ENCODE results near the gene TMEM54.

TMEM54 gene

GRCh38 chr1:32885676-32886003 is 15.5 kb downstream of the TMEM54 start:
- ChIA-PET CTCF (interaction anchor here (0.5 to 2.3 kb wide), 5 partner anchors 9 to 360 kb away, joined by 3 to 7 read pairs (median 4); no protein-coding TSS in a partner anchor), POLR2A (ENCODE audit: low non-redundant PET) (no interaction called here)
- DNase-seq (ENCODE audit: low spot score): no peak
- TF ChIP-seq CTCF (conservative IDR thresholded peaks at IDR 0.05; ENCODE audit: low read depth): no peak
- H3K27ac ChIP-seq: no peak overlapping the region

GRCh38 chr1:32884726-32885125 is 16.5 kb downstream of the TMEM54 start:
- DNase-seq (ENCODE audit: low spot score): no peak

GRCh38 chr1:32884032-32884372 is 17.2 kb downstream of the TMEM54 start:
- CTCF ChIA-PET: interaction anchor here (0.6 to 1.1 kb wide), 2 partner anchors 9 to 130 kb away, joined by 3 to 4 read pairs; no protein-coding TSS in a partner anchor
- TF ChIP-seq CTCF (conservative IDR thresholded peaks at IDR 0.05; ENCODE audit: low read depth): no peak
- POLR2A ChIA-PET (ENCODE audit: low non-redundant PET): no interaction called here
- no peak overlapping the region for H3K27ac ChIP-seq
- DNase-seq (ENCODE audit: low spot score): no peak

More at GRCh38 chr1:32884726-32885125, 16.5 kb downstream of the TMEM54 start:
- H3K27ac ChIP-seq: no peak overlapping the region
- TF ChIP-seq CTCF (conservative IDR thresholded peaks at IDR 0.05; ENCODE audit: low read depth): no peak
- POLR2A ChIA-PET (ENCODE audit: low non-redundant PET): no interaction called here
- CTCF ChIA-PET: interaction anchor here (1.6 kb wide), 1 partner anchor 8 kb away, joined by 4 read pairs; no protein-coding TSS in a partner anchor

GRCh38 chr1:32883338-32884031 is 17.7 kb downstream of the TMEM54 start:
- no peak for TF ChIP-seq CTCF (conservative IDR thresholded peaks at IDR 0.05; ENCODE audit: low read depth)
- DNase-seq (ENCODE audit: low spot score): no peak
- ChIA-PET CTCF (interaction anchor here (0.6 to 1.1 kb wide), 2 partner anchors 9 to 131 kb away, joined by 3 to 4 read pairs; no protein-coding TSS in a partner anchor), POLR2A (ENCODE audit: low non-redundant PET) (no interaction called here)
- H3K27ac ChIP-seq: no peak overlapping the region

- ChIA-PET POLR2A (ENCODE audit: low non-redundant PET) (no interaction called here), CTCF (interaction anchor here (1.1 kb wide), 1 partner anchor 10 kb away, joined by 3 read pairs; no protein-coding TSS in a partner anchor)
- no peak for TF ChIP-seq CTCF (conservative IDR thresholded peaks at IDR 0.05; ENCODE audit: low read depth)
- no peak for DNase-seq (ENCODE audit: low spot score)
- H3K27ac ChIP-seq: no peak overlapping the region
Measured at GRCh38 chr1:32881871-32882850, 19.0 kb downstream of the TMEM54 start.

GRCh38 chr1:32881291-32881690 is 19.9 kb downstream of the TMEM54 start:
- TF ChIP-seq CTCF (conservative IDR thresholded peaks at IDR 0.05; ENCODE audit: low read depth): no peak
- no peak overlapping the region for H3K27ac ChIP-seq
- ChIA-PET CTCF (interaction anchor here (0.6 to 1.1 kb wide), 3 partner anchors 9 to 53 kb away, joined by 3 read pairs; no protein-coding TSS in a partner anchor), POLR2A (ENCODE audit: low non-redundant PET) (no interaction called here)
- DNase-seq (ENCODE audit: low spot score): no peak
